HL-60 (cell line): Measurements from ENCODE around the gene CDC23.
"Not testable (repeated sequence)": the region's sequence is repeated elsewhere in the genome, so short reads cannot be mapped to it uniquely, and the experiment has no call there.

ENCODE experiments used
- DNase-seq, 2 experiments: peaks; one replicate each; pipeline ENCODE4 v3.0.0-alpha.2; 2010 to 2020; ENCODE audit warnings: low read depth in 1 of 2, low spot score in 1 of 2
- H3K27ac ChIP-seq: fragments of 250-450 bp; sonication (Bioruptor Pico); replicated peaks from 2 replicates; pipeline ENCODE4 v1.5.1; 2020; ENCODE audit warnings: mild to moderate bottlenecking, moderate library complexity
- H3K27me3 ChIP-seq: fragments of 250-450 bp; sonication (Bioruptor Pico); 2 replicates; pipeline ENCODE4 v1.5.1; 2021; ENCODE audit warnings: mild to moderate bottlenecking, moderate library complexity; ENCODE audit not compliant: insufficient read depth, poor library complexity, severe bottlenecking
- H3K4me3 ChIP-seq: replicated peaks from 2 replicates; pipeline ENCODE4 v1.5.1; 2011; ENCODE audit warnings: mild to moderate bottlenecking, control low read depth, low read length; ENCODE audit not compliant: insufficient read depth
- CTCF ChIP-seq: IDR thresholded peaks from one replicate; pipeline ENCODE4 v1.5.1; 2011; ENCODE audit warnings: low read length, control low read depth, inconsistent platforms; ENCODE audit not compliant: insufficient read depth
- GABPA ChIP-seq: IDR thresholded peaks from 2 replicates; pipeline ENCODE4 v1.6.1; 2012; ENCODE audit warnings: low read depth
- POLR2AphosphoS5 ChIP-seq: IDR thresholded peaks from 2 replicates; pipeline ENCODE4 v1.6.1; 2012; ENCODE audit warnings: low read depth
- REST ChIP-seq: IDR thresholded peaks from 2 replicates; pipeline ENCODE4 v1.6.1; 2012; ENCODE audit warnings: low read depth; ENCODE audit not compliant: insufficient replicate concordance
- SPI1 ChIP-seq: IDR thresholded peaks from 2 replicates; pipeline ENCODE4 v1.6.1; 2012; ENCODE audit warnings: low read depth, mild to moderate bottlenecking, borderline replicate concordance

Gene CDC23

GRCh38 chr5:138216799-138217198 lies 3.7 kb upstream of the CDC23 start:
- H3K27ac ChIP-seq = no peak overlapping the region
- no peaks in the 10 kb centered on the region for H3K27me3 ChIP-seq
- DNase-seq = no peak
- no peak overlapping the region for H3K4me3 ChIP-seq
- no peak for TF ChIP-seq GABPA
- TF ChIP-seq REST = no peak
- TF ChIP-seq CTCF = no peak
- TF ChIP-seq POLR2AphosphoS5 = no peak
- TF ChIP-seq SPI1 = no peak

- TF ChIP-seq SPI1 = no peak
- no peak for TF ChIP-seq GABPA
- TF ChIP-seq CTCF = no peak
- Histone ChIP-seq H3K4me3 (peak overlapping the region; percentile 65), H3K27me3 (no peaks in the 10 kb centered on the region), H3K27ac (peak overlapping the region; percentile 72)
- DNase-seq = no peak
Measured at GRCh38 chr5:138212828-138213160, 329 bp downstream of the CDC23 start.

GRCh38 chr5:138210985-138211384 lies 2.1 kb downstream of the CDC23 start:
- TF ChIP-seq REST (no peak), POLR2AphosphoS5 (no peak), SPI1 (no peak), GABPA (no peak), CTCF (no peak)
- no peak for DNase-seq
- no peak overlapping the region for H3K27ac ChIP-seq
- H3K27me3 ChIP-seq = no peaks in the 10 kb centered on the region
- H3K4me3 ChIP-seq = no peak overlapping the region

GRCh38 chr5:138193859-138194258 lies 19.3 kb downstream of the CDC23 start:
- not testable (repeated sequence) for H3K4me3 ChIP-seq

More at GRCh38 chr5:138193859-138194258, 19.3 kb downstream of the CDC23 start:
- H3K27me3 ChIP-seq, DNase-seq, H3K27ac ChIP-seq: not testable (repeated sequence)
